Measurements from ENCODE around the gene SH2B2. TPM values are rescaled to one million over a fixed set of nuclear protein-coding genes. Genes with fewer than 3 reads are reported as not detected.
"Not testable (repeated sequence)": the region's sequence is repeated elsewhere in the genome, so short reads cannot be mapped to it uniquely, and the experiment has no call there.

Gene SH2B2
- total RNA-seq, 4 donors from 2014 or later: 5.1 to 6.5 (median 5.6) TPM

DNA sequence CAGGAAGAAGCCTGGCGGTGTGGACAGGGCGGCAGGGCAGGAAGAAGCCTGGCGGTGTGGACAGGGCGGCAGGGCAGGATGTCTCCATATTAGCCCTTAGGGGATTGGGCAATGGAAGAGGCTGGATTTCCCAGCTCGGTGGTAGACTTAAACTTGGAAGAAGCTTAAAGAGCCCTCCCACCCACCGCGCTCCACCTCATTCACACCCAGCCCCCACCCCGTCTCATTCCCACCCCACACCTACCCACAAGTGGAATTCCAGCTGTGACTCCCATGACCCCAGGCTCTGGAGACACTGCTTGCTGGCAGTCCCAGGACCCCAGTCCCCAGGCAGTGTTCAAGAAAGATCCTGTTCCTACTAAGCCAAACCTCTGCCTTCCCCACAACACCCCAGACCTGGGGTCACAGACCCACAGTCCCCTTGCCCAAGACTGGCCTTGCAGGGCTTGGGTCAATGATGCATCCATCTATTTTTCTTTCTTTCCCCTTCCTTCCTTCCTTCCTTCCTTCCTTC lies 35.6 kb downstream of the SH2B2 start:
- 56% methylated on average over 8 of the region's 8 CpGs for WGBS

DNA sequence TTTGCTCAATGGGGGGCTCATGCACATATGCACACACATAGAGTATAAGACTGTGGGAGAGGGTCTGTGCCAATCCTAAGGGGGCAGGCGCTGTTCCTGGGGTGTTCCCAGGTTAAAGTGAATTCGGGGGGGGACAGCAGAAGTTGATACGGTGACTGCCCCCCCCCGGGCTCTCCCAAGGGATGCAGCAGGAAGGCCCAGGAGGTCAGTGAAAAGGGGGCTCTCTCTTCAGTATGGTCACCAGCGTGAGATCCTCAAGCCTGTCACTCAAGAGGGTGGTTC lies 37.2 kb downstream of the SH2B2 start:
- TF ChIP-seq POLR2A (IDR thresholded peaks at IDR 0.05): no peak
- TF ChIP-seq EP300 (IDR thresholded peaks at IDR 0.05): no peak
- no peak for TF ChIP-seq POLR2AphosphoS5 (IDR thresholded peaks at IDR 0.05)
- TF ChIP-seq, protein P1, sequence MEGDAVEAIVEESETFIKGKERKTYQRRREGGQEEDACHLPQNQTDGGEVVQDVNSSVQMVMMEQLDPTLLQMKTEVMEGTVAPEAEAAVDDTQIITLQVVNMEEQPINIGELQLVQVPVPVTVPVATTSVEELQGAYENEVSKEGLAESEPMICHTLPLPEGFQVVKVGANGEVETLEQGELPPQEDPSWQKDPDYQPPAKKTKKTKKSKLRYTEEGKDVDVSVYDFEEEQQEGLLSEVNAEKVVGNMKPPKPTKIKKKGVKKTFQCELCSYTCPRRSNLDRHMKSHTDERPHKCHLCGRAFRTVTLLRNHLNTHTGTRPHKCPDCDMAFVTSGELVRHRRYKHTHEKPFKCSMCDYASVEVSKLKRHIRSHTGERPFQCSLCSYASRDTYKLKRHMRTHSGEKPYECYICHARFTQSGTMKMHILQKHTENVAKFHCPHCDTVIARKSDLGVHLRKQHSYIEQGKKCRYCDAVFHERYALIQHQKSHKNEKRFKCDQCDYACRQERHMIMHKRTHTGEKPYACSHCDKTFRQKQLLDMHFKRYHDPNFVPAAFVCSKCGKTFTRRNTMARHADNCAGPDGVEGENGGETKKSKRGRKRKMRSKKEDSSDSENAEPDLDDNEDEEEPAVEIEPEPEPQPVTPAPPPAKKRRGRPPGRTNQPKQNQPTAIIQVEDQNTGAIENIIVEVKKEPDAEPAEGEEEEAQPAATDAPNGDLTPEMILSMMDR (IDR thresholded peaks at IDR 0.05): no peak
- Histone ChIP-seq H3K4me1 (peaks cover 9% of the 10 kb centered on the region), H3K27ac (no peak overlapping the region), H3K36me3 (no peaks in the 10 kb centered on the region), H3K9me3 (no peaks in the 10 kb centered on the region), H3K4me3 (no peak overlapping the region), H3K27me3 (peaks cover 15% of the 10 kb centered on the region)
- WGBS: 81% methylated on average over 4 of the region's 5 CpGs
- no peak for DNase-seq (ENCODE audit: low spot score in 2 of 2)

More for the DNA sequence above, 35.6 kb downstream of the SH2B2 start:
- TF ChIP-seq, protein P1 (IDR thresholded peaks at IDR 0.05): no peak
- TF ChIP-seq EP300 (IDR thresholded peaks at IDR 0.05) (no peak), POLR2A (IDR thresholded peaks at IDR 0.05) (no peak), POLR2AphosphoS5 (IDR thresholded peaks at IDR 0.05) (no peak)
- Histone ChIP-seq H3K9me3 (no peaks in the 10 kb centered on the region), H3K27me3 (peaks cover 15% of the 10 kb centered on the region), H3K4me3 (no peak overlapping the region), H3K4me1 (peaks cover 9% of the 10 kb centered on the region), H3K27ac (no peak overlapping the region), H3K36me3 (peaks cover 2% of the 10 kb centered on the region)
- peak in 1 of 2 donors; percentile 36 for DNase-seq (ENCODE audit: low spot score in 2 of 2)

DNA sequence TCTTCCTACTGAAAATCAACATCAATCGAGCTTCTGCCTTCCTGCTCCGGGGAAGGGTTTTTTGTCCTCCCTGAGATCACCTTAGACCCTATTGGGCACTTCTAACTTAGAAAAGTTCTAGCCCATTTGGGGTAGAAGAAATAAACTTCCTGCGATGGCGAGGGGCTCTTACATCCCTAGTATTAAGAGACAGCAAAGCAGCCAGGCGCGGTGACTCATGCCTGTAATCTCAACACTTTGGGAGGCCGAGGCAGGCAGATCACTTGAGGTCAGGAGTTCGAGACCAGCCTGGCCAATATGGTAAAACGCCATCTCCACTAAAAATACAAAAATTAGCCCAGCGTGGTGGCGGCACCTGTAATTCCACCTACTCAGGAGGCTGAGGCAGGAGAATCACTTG lies 38.4 kb downstream of the SH2B2 start:
- not testable (repeated sequence) for H3K4me1 ChIP-seq; DNase-seq (ENCODE audit: low spot score in 2 of 2); H3K4me3 ChIP-seq; H3K27ac ChIP-seq; H3K9me3 ChIP-seq; H3K36me3 ChIP-seq
- 92% methylated on average over 11 of the region's 11 CpGs for WGBS
- H3K27me3 ChIP-seq: peaks cover 17% of the 10 kb centered on the region

DNA sequence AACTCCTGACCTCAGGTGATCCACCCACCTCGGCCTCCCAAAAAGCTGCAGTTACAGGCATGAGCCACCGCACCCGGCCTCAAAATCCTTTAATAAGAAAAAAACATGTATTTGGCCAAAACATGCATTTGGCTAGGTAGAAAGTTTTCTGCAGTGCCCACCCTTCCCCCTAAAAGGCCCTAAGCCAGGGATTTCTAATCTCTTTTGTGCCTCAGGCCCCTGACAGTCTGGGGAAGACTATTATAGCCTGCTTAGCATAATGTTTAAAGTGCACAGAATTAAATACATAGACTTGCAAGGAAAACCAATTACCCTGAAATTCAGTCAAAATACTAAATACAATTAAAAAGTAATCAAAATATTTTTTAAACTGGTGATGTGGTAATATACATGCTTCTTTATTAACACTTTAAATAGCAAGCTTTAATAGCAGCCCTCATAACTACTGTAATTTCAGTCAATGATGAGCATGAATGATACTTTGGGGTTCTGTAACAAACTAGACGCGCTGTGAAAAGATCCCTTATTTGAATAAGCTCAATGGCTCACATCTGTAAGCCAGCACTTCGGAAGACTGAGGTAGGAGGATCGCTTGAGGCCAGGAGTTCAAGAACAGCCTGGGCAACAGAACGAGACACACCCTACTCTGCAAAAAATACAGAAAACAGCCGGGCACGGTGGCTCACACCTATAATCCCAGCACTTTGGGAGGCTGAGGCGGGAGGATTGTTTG lies 39.7 kb downstream of the SH2B2 start:
- Histone ChIP-seq H3K36me3 (no peaks in the 10 kb centered on the region), H3K27me3 (peaks cover 17% of the 10 kb centered on the region), H3K9me3 (no peaks in the 10 kb centered on the region), H3K4me1 (peaks cover 4% of the 10 kb centered on the region), H3K27ac (no peak overlapping the region), H3K4me3 (no peak overlapping the region)
- DNase-seq (ENCODE audit: low spot score in 2 of 2): no peak
- WGBS: 84% methylated on average over 11 of the region's 11 CpGs
- TF ChIP-seq, protein P1 (IDR thresholded peaks at IDR 0.05): no peak
- TF ChIP-seq POLR2AphosphoS5 (IDR thresholded peaks at IDR 0.05) (no peak), POLR2A (IDR thresholded peaks at IDR 0.05) (no peak), EP300 (IDR thresholded peaks at IDR 0.05) (no peak)

DNA sequence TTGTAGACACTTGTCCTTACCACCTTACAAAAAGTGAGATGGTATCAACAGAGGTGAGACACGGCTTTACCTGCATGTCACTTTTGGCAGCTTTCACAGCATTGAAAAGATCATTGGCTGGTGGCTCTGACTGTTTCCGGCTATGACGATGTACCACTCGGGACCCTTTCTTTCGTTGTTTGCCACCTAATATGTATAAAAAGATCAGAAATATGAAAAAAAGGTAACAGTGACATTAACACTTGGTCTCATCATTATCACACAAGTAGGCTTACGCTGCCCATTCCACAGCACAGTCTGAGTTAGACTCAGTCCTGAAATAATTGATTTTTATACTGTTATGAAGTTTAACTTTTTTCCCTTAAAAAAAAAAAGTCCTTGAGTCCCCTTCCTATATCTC lies 40.5 kb downstream of the SH2B2 start:
- not testable (repeated sequence) for H3K36me3 ChIP-seq, H3K27ac ChIP-seq
- WGBS: 82% methylated on average over 6 of the region's 6 CpGs

DNA sequence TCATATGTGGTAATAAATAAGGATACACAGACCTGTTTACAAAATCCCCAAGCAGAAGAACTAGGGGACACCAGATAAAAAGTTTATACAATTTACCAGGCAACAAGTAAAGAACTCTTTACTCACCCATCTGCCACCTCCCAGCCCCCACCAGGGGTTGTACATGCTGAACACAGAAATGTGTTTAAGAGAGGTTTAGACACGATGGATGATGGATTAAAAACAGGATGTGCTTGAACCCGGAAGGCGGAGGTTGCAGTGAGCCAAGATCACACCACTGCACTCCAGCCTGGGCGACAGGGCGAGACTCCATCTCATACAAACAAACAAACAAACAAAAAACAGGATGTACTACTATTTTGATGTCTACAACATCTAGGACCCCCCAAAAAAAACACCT lies 42.2 kb downstream of the SH2B2 start:
- peaks cover 12% of the 10 kb centered on the region for H3K27me3 ChIP-seq
- not testable (repeated sequence) for H3K27ac ChIP-seq; H3K4me1 ChIP-seq; H3K9me3 ChIP-seq; H3K36me3 ChIP-seq; DNase-seq (ENCODE audit: low spot score in 2 of 2); H3K4me3 ChIP-seq
- WGBS: 65% methylated on average over 5 of the region's 5 CpGs

More for the DNA sequence above, 40.5 kb downstream of the SH2B2 start:
- peaks cover 12% of the 10 kb centered on the region for H3K27me3 ChIP-seq
- H3K9me3 ChIP-seq; DNase-seq (ENCODE audit: low spot score in 2 of 2); H3K4me3 ChIP-seq; H3K4me1 ChIP-seq: not testable (repeated sequence)

DNA sequence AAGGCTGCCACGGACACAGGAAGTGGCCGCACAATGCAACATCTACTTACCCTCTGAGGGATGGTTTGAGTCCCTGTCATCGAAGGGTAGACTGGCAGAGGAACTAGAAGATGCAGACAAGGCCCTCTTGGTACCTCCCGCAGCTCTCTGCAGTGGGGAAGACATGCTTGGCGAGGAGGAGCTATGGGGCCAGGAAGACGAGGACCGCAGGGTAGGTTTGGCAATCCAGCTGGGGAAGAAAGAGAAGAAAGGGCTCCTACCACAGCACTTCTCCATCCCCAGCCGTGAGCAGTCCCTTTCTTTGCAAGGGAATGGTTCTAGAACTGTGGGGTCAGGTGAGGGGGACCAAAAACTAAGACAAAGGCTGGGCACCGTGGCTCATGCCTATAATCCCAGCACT lies 42.7 kb downstream of the SH2B2 start:
- H3K27me3 ChIP-seq: peaks cover 12% of the 10 kb centered on the region
- 60% methylated on average over 7 of the region's 9 CpGs for WGBS
- H3K4me1 ChIP-seq; DNase-seq (ENCODE audit: low spot score in 2 of 2); H3K9me3 ChIP-seq; H3K36me3 ChIP-seq; H3K27ac ChIP-seq; H3K4me3 ChIP-seq: not testable (repeated sequence)

DNA sequence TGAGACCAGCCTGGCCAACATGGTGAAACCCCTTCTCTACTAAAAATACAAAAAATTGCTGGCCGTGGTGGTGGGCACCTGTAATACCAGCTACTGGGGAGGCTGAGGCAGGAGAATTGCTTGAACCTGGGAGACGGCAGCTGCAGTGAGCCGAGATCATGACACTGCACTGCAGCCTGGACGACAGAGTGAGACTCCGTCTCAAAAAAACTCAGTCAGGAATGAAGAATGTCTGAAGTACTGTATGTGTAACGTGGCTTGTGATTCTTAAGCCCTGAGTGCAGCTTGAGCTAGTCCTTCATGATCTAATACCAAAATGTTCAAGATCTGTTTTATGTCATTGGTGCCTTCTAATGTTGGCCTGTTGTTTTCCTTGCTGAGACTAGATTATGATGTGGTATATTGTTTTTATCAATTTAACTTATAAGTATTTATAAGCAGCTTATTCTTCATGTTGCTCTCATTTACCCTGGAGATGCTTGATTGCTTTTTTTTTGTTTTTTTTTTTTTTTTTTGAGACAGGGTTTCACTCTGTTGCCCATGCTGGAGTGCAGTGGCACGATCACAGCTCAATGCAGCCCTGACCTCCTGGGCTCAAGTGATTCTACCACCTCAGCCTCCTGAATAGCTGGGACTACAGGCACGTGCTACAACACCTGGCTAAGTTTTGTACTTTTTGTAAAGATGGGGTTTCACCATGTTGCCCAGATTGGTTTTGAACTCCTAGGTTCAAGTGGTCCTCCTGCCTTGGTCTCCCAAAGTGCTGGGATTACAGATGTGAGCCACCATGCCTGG lies 44.2 kb downstream of the SH2B2 start:
- WGBS: 92% methylated on average over 8 of the region's 8 CpGs
- not testable (repeated sequence) for DNase-seq (ENCODE audit: low spot score in 2 of 2)

DNA sequence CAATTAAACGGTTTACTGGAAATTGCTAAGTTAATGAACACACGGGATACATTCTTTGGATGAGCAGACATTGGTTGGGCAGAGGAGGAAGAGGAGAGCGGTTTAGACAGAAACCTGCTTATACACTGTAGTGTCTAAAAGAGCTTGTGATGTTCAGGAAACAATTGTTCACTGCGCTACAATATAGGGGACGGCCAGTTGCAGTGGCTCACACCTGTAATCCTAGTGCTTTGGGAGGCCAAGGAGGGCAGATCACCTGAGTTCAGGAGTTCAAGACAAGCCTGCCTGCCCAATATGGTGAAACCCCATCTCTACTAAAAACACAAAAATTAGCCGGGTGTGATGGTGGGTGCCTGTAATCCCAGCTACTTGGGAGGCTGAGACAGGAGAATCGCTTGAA lies 48.9 kb downstream of the SH2B2 start:
- not testable (repeated sequence) for H3K36me3 ChIP-seq; H3K27me3 ChIP-seq; DNase-seq (ENCODE audit: low spot score in 2 of 2); H3K4me1 ChIP-seq; H3K4me3 ChIP-seq; H3K9me3 ChIP-seq; H3K27ac ChIP-seq
- 84% methylated on average over 7 of the region's 7 CpGs for WGBS

More for the DNA sequence above, 44.2 kb downstream of the SH2B2 start:
- H3K4me1 ChIP-seq, H3K27ac ChIP-seq, H3K9me3 ChIP-seq, H3K4me3 ChIP-seq, H3K36me3 ChIP-seq: not testable (repeated sequence)
- peaks cover 12% of the 10 kb centered on the region for H3K27me3 ChIP-seq

DNA sequence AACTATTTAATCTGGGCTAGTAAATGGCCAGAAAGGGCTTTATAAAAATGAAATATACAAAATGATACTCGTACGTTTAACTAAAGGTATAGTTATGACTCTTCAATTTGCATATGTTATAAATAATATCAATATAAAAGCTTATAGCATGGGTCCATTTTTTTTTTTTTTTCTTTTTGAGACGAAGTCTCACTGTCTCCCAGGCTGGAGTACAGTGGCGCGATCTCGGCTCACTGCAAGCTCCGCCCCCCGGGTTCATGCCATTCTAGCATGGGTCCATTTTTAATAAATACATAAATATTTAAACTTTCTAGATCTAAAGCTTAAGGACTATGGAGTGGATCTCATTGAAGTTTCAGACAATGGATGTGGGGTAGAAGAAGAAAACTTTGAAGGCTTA lies 50.3 kb downstream of the SH2B2 start:
- 94% methylated on average over 2 of the region's 8 CpGs for WGBS
- H3K4me3 ChIP-seq; H3K27ac ChIP-seq; H3K4me1 ChIP-seq; H3K9me3 ChIP-seq; DNase-seq (ENCODE audit: low spot score in 2 of 2); H3K27me3 ChIP-seq; H3K36me3 ChIP-seq: not testable (repeated sequence)

All from suprapubic skin (tissue), 4 donors.